SH-SY5Y (cell line): Measurements from ENCODE around the gene KDM4C.

Experiments used
- GATA2 ChIP-seq: IDR thresholded peaks from 2 replicates; pipeline ENCODE4 v1.6.1; 2011; ENCODE audit warnings: mild to moderate bottlenecking, low read depth, low read length
- GATA3 ChIP-seq: IDR thresholded peaks from 2 replicates; pipeline ENCODE4 v1.6.1; 2011; ENCODE audit warnings: low read depth, mild to moderate bottlenecking, low read length, moderate library complexity

Gene KDM4C

DNA sequence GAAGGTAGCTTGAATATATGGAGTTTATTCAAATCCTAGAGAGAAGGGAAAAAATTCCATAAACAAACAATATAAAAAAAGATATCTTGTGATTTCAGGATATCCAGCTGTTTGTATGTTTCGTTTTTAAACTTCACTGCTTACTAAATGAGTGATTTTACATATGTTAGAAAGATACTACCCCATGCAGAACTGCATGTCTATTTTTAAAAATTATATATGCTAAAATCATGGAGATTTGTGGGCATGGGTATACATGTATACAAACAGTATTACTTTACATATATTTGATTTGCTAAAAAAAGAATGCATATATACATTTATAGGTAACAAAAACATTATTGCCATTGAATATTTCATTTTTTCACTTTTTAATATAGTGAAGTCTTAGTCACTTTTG, 178.3 kb downstream of the KDM4C start:
- TF ChIP-seq GATA3 = no peak
- no peak for TF ChIP-seq GATA2

- no peak for TF ChIP-seq GATA3
- TF ChIP-seq GATA2 = no peak
These were observed 179.4 kb downstream of the KDM4C start for GRCh38 chr9:6937209-6937608.

GRCh38 chr9:6938447-6938846, 180.7 kb downstream of the KDM4C start:
- no peak for TF ChIP-seq GATA2

GRCh38 chr9:6938873-6939272, 181.1 kb downstream of the KDM4C start:
- TF ChIP-seq GATA3 (no peak), GATA2 (no peak)

GRCh38 chr9:6941501-6941900, 183.7 kb downstream of the KDM4C start:
- TF ChIP-seq GATA2 (no peak), GATA3 (no peak)

- TF ChIP-seq GATA3 = no peak
- no peak for TF ChIP-seq GATA2
These were observed 184.6 kb downstream of the KDM4C start for GRCh38 chr9:6942406-6942805.

GRCh38 chr9:6943293-6943692, 185.5 kb downstream of the KDM4C start:
- TF ChIP-seq GATA3 = no peak
- TF ChIP-seq GATA2 = no peak

DNA sequence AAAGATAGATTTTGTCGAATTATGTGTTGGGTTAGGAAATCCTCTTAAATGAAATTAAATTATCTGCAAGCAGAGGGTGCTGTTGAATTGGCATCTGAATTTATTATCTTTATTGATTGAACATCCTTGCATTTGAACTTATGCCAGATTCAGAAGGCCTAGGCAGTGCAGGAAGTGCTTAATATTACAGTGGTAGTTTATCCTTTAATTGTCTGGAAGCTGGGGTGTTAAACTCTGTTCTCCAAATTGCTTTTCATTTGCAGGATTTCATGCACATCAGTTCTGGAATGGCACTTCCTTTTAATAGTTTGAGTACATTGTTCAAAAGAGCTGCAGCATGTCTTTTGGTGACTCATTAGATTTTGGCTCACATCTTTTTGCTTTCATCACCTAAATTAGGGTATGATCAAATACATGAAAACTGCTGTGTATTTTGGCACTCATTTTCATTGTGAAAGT, 186.3 kb downstream of the KDM4C start:
- TF ChIP-seq GATA3 (no peak), GATA2 (no peak)

DNA sequence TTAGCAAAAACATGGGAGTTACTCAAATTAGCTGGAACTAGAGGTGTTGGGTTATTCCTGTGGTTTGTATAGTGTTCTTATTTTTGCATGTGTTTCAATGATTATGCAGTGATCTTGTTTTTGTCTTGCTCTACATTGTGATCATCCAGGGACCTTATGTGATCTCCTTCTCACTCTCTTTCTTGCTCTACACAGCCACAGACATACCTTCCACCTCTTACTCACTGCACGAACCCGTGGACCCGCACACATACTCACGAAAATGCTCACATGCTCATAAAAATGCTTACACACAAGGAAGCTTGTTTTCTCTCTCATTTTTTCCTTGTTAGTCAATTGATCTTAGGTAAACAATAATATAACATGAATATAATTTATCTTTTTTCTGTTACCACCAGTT, 187.1 kb downstream of the KDM4C start:
- no peak for TF ChIP-seq GATA2
- no peak for TF ChIP-seq GATA3

GRCh38 chr9:6945816-6946215, 188.0 kb downstream of the KDM4C start:
- no peak for TF ChIP-seq GATA3
- no peak for TF ChIP-seq GATA2

GRCh38 chr9:6946583-6947166, 188.9 kb downstream of the KDM4C start:
- TF ChIP-seq GATA3 = no peak
- no peak for TF ChIP-seq GATA2

GRCh38 chr9:6955251-6955921, 197.6 kb downstream of the KDM4C start:
- TF ChIP-seq GATA2 (no peak), GATA3 (no peak)

- TF ChIP-seq GATA3 (no peak), GATA2 (no peak)
These were observed 199.1 kb downstream of the KDM4C start for GRCh38 chr9:6956879-6957278.

DNA sequence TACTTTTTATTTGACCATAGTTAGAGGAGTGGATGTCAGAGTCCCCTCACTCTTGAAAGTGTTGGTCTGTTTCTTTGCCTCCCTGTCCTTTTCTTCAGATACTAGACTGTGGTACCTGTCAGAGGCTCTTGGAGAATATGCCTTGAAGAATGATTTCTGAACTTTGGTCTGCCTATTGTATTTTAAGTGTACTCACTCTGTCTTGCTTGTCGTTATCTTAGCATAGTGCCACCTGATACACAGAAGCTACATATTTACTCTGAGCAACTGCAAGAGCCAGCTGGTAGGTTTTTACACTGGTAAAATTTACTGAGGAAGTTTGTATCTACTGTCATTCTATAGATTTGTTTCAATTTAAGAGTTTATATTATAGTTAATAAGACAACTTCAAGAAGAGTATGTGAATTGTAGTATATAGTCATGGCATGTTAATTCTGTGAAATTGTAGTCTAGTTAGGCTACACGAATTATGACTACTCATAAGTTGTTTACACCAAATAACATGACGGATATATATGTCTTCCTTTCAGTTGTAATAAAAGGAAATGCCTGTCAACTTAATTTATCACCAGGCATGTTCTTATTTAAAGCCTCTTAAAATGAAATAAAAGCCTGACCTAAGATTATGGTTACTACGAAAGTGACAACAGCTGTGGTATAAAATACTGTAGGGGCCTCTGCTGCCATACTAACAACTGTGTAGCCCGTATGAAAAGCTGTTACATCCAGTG, 201.7 kb downstream of the KDM4C start:
- no peak for TF ChIP-seq GATA2
- no peak for TF ChIP-seq GATA3

GRCh38 chr9:6960777-6961176, 203.0 kb downstream of the KDM4C start:
- no peak for TF ChIP-seq GATA3
- no peak for TF ChIP-seq GATA2
